Heart left ventricle (tissue), 13 donors: ENCODE measurements around the gene HOXD8.

Experiments
- POLR2A ChIP-seq, 2 donors: fragments of 450-650 bp; IDR thresholded peaks; one replicate each; pipeline ENCODE4 v1.6.1; 2017; ENCODE audit warnings: antibody characterized with exemption in 2 of 2, mild to moderate bottlenecking in 2 of 2, moderate library complexity in 2 of 2
- TF ChIP-seq, protein P1 (sequence below), 12 donors: fragments of 200-600 bp; sonication (generic) in 4 of 12; IDR thresholded peaks; one replicate each; pipeline versions ENCODE4 v1.5.0 to v1.8.0; 2018 to 2022; ENCODE audit warnings: antibody characterized with exemption in 12 of 12, mild to moderate bottlenecking in 5 of 12
- donor health status: ischemic (EF 13 %, LVEDD 7.1; RV severe dilation, severe dysfunction).
- donor health status: DM: no; HTN: yes; CAD: no.
- donor health status: DM: no; HTN: no; CAD: no.
- donor health status: ischemic (EF 25% LVEDD 6.9; RV normal size, moderate dysfunction).
- donor health status: ischemic (EF 25% LVEDD 5.7; RV mildly dilated, moderate dysfunction).
- donor health status: ischemic (EF 35%, LVEDD 5.7; RV mildly dilated, moderate dysfunction).
- donor health status: nonischemic (EF 11% LVEDD 7.7; RV severe dilation, severe dysfunction).
- donor health status: DM: yes; HTN: yes; CAD: no.
- donor health status: PGD.
- donor health status: ischemic (EF 29% LVEDD 5.4; RV normal size, mild dysfunction).
- donor health status: nonischemic (EF 23%, LVEDD 6.1; RV moderate dilation, normal function).

DNA sequence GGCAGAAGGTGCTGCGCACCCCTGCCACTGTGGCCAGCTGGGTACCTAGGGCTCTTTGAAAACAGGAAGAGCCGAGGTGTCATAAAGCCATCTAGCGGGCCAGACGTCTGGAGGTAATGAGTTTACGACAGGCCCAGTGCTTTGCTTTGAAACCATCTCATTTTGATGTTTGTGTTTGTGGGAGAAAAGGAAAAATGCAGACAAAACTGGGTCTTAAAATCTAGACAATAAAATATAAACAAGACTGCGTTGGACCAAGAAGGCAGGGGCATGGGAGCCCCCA lies 3.8 kb upstream of the HOXD8 start:
- TF ChIP-seq, protein P1, sequence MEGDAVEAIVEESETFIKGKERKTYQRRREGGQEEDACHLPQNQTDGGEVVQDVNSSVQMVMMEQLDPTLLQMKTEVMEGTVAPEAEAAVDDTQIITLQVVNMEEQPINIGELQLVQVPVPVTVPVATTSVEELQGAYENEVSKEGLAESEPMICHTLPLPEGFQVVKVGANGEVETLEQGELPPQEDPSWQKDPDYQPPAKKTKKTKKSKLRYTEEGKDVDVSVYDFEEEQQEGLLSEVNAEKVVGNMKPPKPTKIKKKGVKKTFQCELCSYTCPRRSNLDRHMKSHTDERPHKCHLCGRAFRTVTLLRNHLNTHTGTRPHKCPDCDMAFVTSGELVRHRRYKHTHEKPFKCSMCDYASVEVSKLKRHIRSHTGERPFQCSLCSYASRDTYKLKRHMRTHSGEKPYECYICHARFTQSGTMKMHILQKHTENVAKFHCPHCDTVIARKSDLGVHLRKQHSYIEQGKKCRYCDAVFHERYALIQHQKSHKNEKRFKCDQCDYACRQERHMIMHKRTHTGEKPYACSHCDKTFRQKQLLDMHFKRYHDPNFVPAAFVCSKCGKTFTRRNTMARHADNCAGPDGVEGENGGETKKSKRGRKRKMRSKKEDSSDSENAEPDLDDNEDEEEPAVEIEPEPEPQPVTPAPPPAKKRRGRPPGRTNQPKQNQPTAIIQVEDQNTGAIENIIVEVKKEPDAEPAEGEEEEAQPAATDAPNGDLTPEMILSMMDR (IDR thresholded peaks at IDR 0.05): no peak
- TF ChIP-seq POLR2A (IDR thresholded peaks at IDR 0.05): no peak
